ENCODE data around the gene CCDC178.

Gene CCDC178

GRCh38 chr18:32920796-32921787 is 519.4 kb downstream of the CCDC178 start:
- DNase-seq (ENCODE audit: low read depth in 2 of 2) = peak; percentile 70 to 74

- DNase-seq (ENCODE audit: low read depth in 2 of 2) = no peak
These were observed 520.7 kb downstream of the CCDC178 start for GRCh38 chr18:32919799-32920198.

- no peak for DNase-seq (ENCODE audit: low read depth in 2 of 2)
These were observed 521.8 kb downstream of the CCDC178 start for GRCh38 chr18:32918692-32919250.

DNA sequence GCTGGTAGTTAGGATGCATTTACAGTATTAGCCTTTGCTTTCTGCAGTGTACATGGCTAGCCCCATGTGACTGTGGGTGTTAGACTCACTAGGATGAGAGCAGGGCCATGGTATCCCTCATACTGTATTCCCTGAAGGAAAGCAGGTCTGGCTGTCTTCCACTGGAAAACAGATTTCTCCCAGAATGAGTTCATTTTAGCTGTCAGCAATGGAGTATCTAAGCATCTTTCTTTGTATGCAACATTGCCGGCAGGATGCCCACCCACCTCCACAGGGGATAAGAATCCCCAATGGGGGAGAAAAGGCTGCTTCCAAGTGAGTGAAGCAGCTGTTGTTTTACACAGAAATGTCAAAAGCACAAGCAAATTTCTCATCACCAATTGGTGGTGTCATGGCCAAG is 525.0 kb downstream of the CCDC178 start:
- DNase-seq (ENCODE audit: low read depth in 2 of 2) = peak in 1 of 2 experiments; percentile 11

DNA sequence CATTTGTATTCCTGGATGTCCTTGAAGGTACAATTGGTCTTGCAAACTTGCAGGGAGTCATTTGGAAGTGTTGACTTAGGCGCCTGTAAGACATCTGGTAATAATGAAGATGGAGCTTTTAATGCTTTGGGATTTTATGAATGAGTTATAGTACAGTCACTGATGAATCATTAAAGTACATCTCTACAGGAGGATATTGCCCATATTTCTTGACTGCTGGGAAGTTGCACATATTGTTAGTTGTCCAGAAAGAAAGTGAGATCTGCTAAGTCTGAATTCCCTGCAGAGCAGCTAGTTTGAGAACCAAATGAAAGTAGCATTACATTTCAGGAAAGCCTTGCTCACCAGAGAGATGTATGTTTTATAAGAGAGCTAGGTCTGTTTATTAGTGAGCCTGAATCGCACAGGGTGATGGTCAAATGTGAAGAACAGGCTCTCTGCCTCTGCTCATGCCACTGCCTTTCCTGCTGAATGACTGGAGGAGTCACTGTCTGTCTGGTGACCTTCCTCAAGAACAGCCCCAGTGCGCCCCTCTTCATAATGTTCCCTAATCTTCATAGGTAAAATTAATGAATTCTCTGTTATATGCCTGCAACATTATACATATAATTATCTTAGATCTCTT is 528.7 kb downstream of the CCDC178 start:
- peak; percentile 69 to 74 for DNase-seq (ENCODE audit: low read depth in 2 of 2)

DNA sequence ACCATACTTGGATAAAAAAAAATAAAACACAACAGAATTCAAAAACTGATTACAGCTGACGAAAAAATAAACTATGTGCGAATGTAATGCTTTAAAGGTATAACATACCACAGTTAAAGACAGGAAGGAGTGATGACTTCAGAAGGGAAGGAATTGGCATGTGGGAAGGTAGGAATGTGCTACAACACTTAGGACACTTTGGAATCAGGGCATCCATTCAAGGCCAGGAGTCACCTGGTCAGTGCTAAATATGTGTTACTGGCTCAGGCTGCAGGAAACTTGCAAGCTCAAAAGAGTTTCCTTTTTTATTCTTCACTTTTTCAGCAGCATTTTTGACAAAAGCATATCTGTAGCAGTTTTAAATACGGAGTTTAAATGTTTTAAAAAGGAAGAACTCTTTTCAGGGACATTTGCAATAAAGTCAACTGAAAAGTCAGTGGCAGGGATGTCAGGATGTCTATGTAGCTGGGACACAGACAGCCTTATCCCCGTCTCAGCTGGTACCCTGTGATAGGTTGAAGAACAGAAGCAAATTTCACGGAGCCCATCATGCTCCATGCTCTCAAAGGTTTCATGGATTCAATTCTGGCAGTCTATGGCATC is 529.7 kb downstream of the CCDC178 start:
- DNase-seq (ENCODE audit: low read depth in 2 of 2) = no peak

DNA sequence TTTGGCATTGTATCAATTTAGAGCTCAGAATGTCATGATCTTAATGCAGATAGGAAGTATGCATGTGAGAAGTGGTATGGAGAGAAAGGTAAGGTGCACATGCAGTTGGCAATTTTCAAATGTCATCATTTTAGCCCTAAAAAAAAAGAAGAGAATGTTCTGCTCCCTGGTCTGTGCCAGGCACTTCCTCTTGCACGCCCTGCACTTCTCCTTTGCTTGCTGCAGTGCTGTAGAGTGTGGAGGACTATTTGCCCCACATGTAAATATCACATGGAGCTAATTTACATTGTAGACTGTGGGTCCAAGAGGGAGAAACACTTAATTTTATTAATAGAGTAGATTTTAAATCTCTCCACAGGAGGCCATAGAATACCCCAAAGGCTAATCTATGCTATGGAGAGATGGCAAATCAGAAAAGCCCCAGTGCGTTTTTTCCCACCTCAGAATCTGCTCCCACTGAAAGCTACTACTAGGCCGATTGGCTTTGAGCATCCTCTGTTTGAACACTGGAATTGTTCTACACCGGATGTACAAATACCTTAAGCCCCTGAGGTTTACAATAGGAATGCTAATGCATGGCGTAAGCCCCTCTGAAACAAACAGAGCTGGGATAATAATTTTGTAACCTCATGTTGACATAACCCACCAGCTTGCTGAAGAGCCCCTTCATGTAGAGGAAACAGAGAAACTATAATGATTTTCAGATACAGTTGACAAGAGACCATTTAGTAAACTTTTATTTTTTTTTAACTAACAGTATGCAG is 530.5 kb downstream of the CCDC178 start:
- DNase-seq (ENCODE audit: low read depth in 2 of 2) = no peak

DNA sequence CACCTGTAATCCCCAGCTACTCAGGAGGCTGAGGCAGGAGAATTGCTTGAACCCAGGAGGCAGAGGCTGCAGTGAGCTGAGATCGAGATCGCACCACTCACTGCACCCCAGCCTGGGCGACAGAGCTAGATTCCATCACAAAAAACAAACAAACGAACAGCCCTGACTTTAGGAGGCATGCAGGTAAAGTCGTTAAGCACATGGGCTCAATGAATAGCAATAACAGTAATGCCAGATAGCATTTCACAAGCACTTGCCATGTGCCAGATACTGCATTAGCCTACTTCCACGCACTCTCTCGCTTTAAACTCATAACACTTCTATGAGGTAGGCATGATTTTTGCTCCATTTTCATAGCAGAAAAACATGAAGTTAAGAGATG is 532.1 kb downstream of the CCDC178 start:
- DNase-seq (ENCODE audit: low read depth in 2 of 2) = no peak

DNA sequence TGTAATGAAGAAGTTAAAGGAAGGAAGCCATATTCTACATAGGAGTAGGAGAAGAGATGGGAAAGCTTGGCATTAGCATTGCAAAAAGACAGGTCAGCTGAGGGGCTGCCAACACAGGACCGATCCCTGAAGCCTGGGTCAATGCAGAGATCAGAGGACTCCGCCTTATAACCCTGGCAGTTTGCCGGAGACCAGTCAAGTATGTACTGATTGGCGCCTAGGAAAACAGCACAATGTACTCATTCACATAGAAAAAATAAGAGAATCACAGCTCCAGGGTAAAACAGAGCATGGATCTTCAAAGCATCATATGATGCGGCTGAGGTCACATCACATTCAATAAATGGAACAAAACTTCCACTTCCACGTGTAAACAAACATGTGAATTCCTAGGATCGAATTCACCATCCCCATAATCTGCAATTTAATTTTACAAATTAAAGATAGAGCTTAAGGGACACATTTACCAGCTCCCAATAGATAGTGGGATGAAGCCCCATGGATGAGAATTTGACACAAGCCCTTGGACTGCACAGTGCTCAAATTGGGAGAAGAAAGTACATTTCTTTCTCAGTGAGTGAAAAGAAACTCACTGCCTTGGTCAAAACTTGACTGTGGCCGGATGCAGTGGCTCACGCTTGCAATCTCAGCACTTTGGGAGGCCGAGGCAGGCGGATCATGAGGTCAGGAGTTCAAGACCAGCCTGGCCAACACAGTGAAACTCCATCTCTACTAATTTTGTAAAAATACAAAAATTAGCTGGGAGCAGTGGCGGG is 532.7 kb downstream of the CCDC178 start:
- no peak for DNase-seq (ENCODE audit: low read depth in 2 of 2)

GRCh38 chr18:32907311-32907585 is 533.3 kb downstream of the CCDC178 start:
- no peak for DNase-seq (ENCODE audit: low read depth in 2 of 2)

GRCh38 chr18:32906506-32907310 is 533.8 kb downstream of the CCDC178 start:
- no peak for DNase-seq (ENCODE audit: low read depth in 2 of 2)

- DNase-seq (ENCODE audit: low read depth in 2 of 2) = no peak
These were observed 534.9 kb downstream of the CCDC178 start for GRCh38 chr18:32905651-32906050.

DNA sequence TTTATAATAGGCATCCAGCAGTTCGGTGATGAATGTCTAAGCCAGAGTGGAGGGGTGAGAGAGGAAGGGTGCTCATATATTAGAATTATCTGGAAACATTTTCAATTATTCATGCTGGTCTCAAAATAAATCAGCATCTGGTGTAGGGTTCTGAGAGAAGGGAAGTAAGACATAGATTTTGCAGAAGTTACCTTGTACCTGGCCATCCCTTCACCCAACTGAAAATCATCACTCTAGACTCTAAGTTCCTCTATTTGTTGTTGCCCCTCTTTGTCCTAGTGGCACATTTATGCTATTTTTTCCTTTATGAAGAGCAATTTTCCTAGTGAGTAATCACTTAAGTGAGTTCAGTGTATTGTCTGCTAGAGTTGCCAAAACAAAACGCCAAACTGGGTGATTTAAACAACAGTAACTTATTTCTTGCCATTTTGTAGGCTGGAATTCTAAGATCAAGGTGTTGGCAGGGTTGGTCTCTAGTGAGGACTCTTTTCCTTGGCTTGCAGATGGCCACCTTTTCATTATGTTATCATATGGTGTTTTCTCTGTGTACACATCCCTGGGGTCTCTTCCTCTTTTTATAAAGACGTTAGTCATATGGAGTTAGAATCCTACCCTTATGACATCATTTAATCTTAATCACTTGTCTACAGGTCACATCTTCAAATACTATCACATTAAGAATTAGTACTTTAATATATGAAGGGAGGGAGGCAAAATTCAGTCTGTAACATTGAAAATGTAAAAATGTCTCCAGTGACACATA is 537.8 kb downstream of the CCDC178 start:
- DNase-seq (ENCODE audit: low read depth in 2 of 2) = no peak

DNA sequence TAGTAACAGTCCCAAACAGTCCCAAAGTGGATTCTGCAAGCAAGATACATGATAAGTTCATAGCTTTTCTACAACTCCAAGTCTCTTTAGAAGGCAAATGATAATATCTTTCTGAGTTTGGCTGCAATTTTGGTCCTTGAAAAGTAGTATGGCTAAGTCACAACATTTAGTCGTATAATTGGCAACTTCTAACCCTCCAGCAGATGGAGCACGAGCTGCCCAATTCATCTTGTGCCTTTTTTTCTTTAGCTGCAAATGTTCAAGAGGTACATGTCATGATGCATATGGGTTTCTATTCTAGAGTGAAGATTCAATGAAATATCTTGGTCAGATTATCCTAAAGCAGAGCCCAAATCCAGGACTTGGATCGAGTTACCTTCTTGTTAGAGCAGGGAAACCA is 540.7 kb downstream of the CCDC178 start:
- DNase-seq (ENCODE audit: low read depth in 2 of 2) = no peak

- no peak for DNase-seq (ENCODE audit: low read depth in 2 of 2)
These were observed 543.6 kb downstream of the CCDC178 start for GRCh38 chr18:32896776-32897547.

DNA sequence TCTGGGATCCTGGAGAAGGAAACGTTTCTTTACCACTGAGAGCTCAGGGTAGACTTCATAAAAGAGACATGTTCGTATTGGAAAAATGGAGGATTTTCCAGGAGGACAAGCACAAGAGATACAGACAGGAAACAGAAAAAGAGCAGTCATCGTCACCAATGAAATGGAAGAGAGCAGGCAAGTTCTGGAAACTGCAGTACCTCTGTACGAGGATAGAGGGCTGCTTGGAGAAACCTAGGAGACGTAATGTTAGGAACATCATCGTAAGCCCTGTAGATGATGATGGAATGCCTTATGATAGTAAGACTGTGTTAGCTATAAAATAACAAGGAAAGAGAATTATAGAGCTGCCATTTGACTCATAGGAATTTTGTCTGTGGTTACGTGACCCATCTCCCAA is 546.6 kb downstream of the CCDC178 start:
- no peak for DNase-seq (ENCODE audit: low read depth in 2 of 2)

DNA sequence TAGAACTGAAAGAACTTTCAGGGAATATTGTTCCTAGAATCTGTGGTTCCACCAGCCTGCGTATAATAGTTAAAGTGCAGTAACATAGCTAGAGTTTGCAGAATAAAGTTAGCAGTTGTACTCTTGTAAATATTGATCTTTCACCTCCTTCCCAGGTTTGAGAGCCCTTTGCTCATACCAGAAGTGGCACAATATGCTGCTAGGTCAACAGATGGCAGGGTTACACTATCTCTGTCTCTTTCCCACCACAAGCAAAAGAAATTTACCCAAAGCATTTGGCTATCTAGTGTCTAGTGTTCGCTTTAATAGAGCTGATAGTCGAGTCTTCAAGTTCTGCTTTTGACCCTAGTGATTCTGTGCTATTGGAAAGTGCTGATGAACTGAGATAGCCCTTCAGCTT is 548.7 kb downstream of the CCDC178 start:
- no peak for DNase-seq (ENCODE audit: low read depth in 2 of 2)

DNA sequence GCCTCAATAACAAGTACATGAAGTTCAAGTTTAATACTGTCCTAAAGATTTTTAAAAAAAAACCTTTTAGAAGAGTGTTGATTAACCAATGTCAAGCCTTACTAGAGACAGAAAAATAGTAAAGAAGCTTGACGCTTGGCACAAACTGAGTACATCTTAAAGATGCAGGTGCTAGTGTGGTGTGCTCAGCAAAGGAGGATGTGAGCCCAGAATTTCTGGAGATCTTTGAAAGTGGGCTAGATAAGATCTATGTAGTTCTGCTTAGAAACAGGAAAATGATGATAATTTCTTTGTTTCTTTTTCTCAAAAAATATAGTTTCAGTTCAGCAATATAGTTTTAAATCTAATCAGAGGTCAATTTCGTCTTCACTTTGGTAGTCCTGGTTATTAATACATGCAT is 549.4 kb downstream of the CCDC178 start:
- DNase-seq (ENCODE audit: low read depth in 2 of 2) = no peak

All from fibroblast of skin of left biceps (primary cell).